D721Med (cell line): ENCODE results near the gene NAPA.

Experiments used
- DNase-seq: peaks from one replicate; pipeline ENCODE4 v3.0.0; 2011; ENCODE audit warnings: low spot score; ENCODE audit not compliant: insufficient read length
- FAIRE-seq: peaks from 2 replicates; lab custom pipeline; 2011; peaks lifted over from hg19 to GRCh38; lab: Jason Lieb, UNC
- TF ChIP-seq, protein P1 (sequence below): IDR thresholded peaks from 2 replicates; pipeline ENCODE4 v1.5.1; 2012; ENCODE audit warnings: mild to moderate bottlenecking, control low read depth; ENCODE audit not compliant: insufficient read depth; ENCODE audit errors: missing control alignments

The NAPA gene

DNA sequence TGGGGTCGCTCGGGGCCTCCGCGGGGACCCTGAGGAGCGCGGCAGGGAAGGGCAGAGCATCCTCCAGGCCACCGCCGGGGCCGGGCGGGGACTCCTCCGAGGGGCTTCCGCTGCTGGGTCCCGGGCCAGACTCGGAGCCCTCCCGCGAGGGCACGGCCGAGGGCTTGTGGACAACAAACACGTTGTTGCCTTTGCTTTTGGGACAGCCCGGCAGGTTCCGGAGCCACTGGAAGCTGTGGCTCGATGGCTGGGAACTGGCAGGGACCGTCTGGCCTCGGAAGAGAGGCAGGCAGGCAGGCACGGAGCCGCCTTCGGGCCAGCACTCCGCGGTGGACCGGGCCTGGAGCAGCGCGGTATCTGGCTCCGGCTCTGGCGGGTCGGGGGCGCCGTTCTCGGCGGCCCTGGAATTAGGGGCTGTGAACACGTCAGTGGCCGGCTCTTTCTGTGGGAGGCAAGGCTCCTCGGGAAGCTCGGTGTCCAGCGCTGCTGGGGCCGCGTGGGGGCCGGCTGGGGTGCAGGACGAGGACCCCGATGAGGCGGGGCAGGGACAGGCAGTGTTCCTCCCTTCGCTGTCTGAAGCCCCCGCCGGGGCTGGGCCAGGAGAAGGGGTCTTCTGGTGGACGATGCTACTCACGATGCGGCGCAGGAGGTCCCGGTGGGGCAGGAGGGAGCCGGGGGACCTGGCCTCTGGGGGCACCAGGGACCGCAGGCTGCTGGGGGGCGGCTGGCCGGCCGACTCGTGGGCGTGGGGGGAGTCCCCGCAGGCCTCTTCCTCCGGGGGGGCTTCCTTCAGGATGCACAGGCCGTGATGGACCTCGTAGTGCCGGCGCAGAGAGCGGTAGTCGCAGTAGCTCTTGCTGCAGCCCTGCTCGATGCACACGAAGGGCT is 30.4 kb upstream of the NAPA start:
- DNase-seq (no peak), FAIRE-seq (no peak)
- TF ChIP-seq, protein P1, sequence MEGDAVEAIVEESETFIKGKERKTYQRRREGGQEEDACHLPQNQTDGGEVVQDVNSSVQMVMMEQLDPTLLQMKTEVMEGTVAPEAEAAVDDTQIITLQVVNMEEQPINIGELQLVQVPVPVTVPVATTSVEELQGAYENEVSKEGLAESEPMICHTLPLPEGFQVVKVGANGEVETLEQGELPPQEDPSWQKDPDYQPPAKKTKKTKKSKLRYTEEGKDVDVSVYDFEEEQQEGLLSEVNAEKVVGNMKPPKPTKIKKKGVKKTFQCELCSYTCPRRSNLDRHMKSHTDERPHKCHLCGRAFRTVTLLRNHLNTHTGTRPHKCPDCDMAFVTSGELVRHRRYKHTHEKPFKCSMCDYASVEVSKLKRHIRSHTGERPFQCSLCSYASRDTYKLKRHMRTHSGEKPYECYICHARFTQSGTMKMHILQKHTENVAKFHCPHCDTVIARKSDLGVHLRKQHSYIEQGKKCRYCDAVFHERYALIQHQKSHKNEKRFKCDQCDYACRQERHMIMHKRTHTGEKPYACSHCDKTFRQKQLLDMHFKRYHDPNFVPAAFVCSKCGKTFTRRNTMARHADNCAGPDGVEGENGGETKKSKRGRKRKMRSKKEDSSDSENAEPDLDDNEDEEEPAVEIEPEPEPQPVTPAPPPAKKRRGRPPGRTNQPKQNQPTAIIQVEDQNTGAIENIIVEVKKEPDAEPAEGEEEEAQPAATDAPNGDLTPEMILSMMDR = no peak

DNA sequence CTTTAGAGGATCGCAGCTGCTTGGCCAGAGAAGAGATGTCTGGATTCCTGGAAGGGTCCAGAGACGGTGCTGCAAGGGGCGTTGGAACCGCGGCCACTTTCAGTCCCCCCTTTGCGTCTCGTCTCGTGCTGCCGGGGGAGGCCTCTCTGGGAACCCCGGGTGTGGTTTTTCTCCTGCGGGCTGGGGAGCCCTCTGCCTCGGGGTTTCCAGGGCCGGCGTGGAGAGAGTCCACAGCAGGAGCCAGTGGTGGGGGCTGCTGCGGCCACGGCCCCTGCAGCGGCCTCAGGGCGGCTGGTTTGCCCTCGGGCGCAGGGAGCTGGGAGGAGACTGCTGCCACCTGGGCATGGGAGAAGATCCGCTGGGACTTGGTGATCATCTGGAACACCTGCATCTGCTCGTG is 29.6 kb upstream of the NAPA start:
- TF ChIP-seq, protein P1 = no peak
- FAIRE-seq (no peak), DNase-seq (no peak)

DNA sequence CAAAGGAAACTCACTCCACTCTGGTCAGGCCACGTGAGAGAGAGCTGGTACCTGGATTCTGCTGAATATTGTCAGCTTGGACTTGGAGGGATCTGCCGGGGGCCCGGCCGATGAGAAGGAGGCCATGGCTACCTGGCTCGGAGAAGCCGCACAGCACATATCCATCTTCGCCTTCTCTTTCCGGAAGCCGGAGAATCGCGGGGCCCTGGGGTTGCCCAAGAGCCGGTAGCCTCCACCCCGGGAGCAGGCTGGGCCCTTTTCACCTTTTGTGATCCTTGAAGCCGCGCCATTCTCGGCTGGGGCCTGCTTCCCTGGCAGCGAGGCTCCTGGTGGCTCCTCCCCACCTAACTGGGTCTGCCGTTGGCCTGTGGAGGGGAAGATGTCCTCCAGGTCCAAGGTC is 29.2 kb upstream of the NAPA start:
- no peak for FAIRE-seq
- no peak for DNase-seq
- TF ChIP-seq, protein P1 = no peak

DNA sequence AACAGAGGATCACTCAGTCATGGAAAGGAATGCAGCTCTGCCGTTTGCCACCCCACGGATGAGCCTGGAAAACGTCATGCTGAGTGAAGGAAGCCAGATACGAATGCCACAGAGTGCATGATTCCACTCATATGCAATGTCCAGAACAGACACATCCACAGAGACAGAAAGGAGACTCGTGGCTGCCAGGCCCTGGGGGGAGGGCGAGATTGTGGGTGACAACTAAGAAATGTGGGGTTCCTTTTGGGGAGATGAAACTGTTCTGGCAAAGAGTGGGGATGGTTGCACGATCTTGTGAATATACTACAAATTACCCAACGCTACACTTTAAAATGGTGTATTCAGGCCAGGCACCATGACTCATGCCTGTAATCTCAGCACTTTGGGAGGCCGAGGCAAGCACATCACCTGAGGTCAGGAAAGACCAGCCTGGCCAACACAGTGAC is 27.2 kb upstream of the NAPA start:
- FAIRE-seq = no peak
- no peak for DNase-seq
- TF ChIP-seq, protein P1 = no peak

DNA sequence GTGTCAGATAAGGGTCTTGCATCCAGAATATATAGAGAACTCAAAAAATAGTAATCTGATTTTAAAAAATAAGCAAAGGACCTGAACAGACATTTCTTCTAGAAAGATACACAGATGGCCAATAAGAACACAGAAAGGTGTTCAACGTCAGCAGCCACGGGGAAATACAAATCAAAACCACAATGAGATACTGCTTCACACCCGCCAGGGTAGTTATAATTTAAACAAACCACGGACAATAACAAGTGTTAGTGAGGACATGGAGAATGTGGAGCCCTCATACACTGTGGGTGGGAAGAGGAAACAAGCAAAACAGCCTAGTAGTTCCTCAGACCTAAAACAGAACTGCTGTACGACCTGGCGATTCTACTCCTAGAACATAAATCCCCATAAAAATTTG is 26.7 kb upstream of the NAPA start:
- DNase-seq (no peak), FAIRE-seq (no peak)

DNA sequence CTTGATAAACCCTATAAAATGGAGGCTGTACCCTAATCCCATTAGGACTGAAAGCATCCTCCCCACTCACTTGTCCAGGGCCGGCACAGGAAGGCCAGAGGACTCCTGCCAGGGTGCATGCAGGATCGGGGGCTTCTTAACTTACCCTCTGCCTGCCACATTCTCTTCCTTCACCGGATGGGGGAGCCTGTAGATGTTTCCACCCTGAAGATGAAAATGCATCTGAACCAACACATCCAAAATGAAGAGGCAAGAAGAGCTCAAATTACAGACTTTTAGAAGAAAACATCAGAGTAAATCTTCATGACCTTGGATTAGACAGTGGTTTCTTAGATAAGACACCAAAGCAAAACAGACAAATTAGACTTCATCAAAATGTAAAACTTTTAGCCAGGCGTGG is 25.9 kb upstream of the NAPA start:
- FAIRE-seq (no peak), DNase-seq (no peak)
- TF ChIP-seq, protein P1 = peak; percentile 38

More for the DNA sequence above, 26.7 kb upstream of the NAPA start:
- TF ChIP-seq, protein P1 = no peak

DNA sequence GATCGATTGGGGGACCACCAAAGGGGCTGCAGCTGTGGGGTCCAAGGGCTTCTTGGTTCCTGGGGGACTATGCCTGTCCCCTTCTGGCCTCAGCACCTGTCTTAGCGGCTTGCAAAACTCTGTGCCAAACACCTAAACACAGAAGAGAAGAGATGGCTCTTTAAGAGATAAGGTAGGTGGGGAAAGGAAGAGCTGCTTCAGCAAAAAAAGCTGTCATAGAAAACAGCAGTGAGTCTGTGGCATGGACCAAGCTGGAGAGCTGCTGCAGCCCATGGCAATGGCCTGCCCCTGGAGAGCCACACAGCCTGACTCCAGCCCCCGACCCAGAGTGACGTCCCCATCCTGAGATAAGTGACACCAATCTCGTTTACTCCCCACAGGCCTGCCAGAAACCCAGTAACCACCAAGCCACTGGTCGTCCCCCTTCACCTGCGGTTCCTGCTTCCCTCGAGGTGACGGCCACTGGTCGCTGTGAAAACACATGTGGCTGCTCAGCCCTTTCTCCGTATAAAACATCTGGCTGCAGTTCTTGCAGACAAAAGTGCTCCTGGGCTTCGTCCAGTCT is 25.0 kb upstream of the NAPA start:
- no peak for FAIRE-seq
- TF ChIP-seq, protein P1 = no peak
- DNase-seq = no peak
